Astrocyte (in vitro differentiated cells and primary cell): ENCODE data around the gene TNRC6A.

Experiments used
- CTCF ChIP-seq: IDR thresholded peaks from 2 replicates; pipeline ENCODE4 v1.5.1; 2011; ENCODE audit warnings: low read depth, mild to moderate bottlenecking, inconsistent platforms, low read length, moderate library complexity; ENCODE audit not compliant: insufficient read depth
- EZH2 ChIP-seq: IDR thresholded peaks from 2 replicates; pipeline ENCODE4 v1.6.1; 2012; ENCODE audit warnings: mild to moderate bottlenecking, low read length, inconsistent platforms; ENCODE audit not compliant: insufficient read depth

- TF ChIP-seq EZH2 (no peak), CTCF (no peak)
Observed at GRCh38 chr16:24836836-24837235, 107.4 kb downstream of the TNRC6A start.
